Measurements from ENCODE around the gene DRC3.

Gene DRC3

GRCh38 chr17:17975436-17975835 is 2.8 kb downstream of the DRC3 start:
- DNase-seq (ENCODE audit: low read depth): no peak
- no peak overlapping the region for H3K4me3 ChIP-seq (ENCODE audit: low read depth, low read length)
- no peak for TF ChIP-seq CTCF (IDR thresholded peaks at IDR 0.05; ENCODE audit: low read depth, low read length, missing control alignments)

GRCh38 chr17:17976931-17977570 is 4.4 kb downstream of the DRC3 start:
- no peak for TF ChIP-seq CTCF (IDR thresholded peaks at IDR 0.05; ENCODE audit: low read depth, low read length, missing control alignments)
- no peak for DNase-seq (ENCODE audit: low read depth)
- H3K4me3 ChIP-seq (ENCODE audit: low read depth, low read length): no peak overlapping the region

GRCh38 chr17:17978481-17979424 is 6.1 kb downstream of the DRC3 start:
- no peak for TF ChIP-seq CTCF (IDR thresholded peaks at IDR 0.05; ENCODE audit: low read depth, low read length, missing control alignments)
- H3K4me3 ChIP-seq (ENCODE audit: low read depth, low read length): no peak overlapping the region
- no peak for DNase-seq (ENCODE audit: low read depth)

- no peak for DNase-seq (ENCODE audit: low read depth)
- H3K4me3 ChIP-seq (ENCODE audit: low read depth, low read length): no peak overlapping the region
- TF ChIP-seq CTCF (IDR thresholded peaks at IDR 0.05; ENCODE audit: low read depth, low read length, missing control alignments): no peak
These were observed 7.1 kb downstream of the DRC3 start for GRCh38 chr17:17979778-17980177.

- DNase-seq (ENCODE audit: low read depth): no peak
- H3K4me3 ChIP-seq (ENCODE audit: low read depth, low read length): no peak overlapping the region
- TF ChIP-seq CTCF (IDR thresholded peaks at IDR 0.05; ENCODE audit: low read depth, low read length, missing control alignments): no peak
These were observed 8.7 kb downstream of the DRC3 start for GRCh38 chr17:17981330-17981729.

GRCh38 chr17:17982801-17983200 is 10.1 kb downstream of the DRC3 start:
- no peak for TF ChIP-seq CTCF (IDR thresholded peaks at IDR 0.05; ENCODE audit: low read depth, low read length, missing control alignments)
- no peak for DNase-seq (ENCODE audit: low read depth)
- H3K4me3 ChIP-seq (ENCODE audit: low read depth, low read length): no peak overlapping the region
